Endodermal cell (in vitro differentiated cells): ENCODE results near the gene LGI4. TPM values are rescaled to one million over a fixed set of nuclear protein-coding genes. Genes with fewer than 3 reads are reported as not detected.
"Not testable (repeated sequence)": the region's sequence is repeated elsewhere in the genome, so short reads cannot be mapped to it uniquely, and the experiment has no call there.

Source experiments
- DNase-seq: peaks from one replicate; pipeline ENCODE4 v3.0.0-alpha.2; 2017
- H3K27ac ChIP-seq: 2 replicates; pipeline ENCODE4 v1.5.1; 2013; ENCODE audit warnings: mild to moderate bottlenecking, low read depth, low read length, moderate library complexity
- H3K27me3 ChIP-seq: 2 replicates; pipeline ENCODE4 v1.6.1; 2013; ENCODE audit warnings: mild to moderate bottlenecking, low read length, moderate library complexity; ENCODE audit not compliant: insufficient read depth, control insufficient read depth, poor library complexity, severe bottlenecking
- H3K36me3 ChIP-seq: 2 replicates; pipeline ENCODE4 v1.7.0; 2013; ENCODE audit warnings: mild to moderate bottlenecking, low read length, moderate library complexity; ENCODE audit not compliant: control insufficient read depth, insufficient read depth
- H3K4me1 ChIP-seq: one replicate; pipeline ENCODE4 v1.7.0; 2013; ENCODE audit warnings: low read length; ENCODE audit not compliant: control insufficient read depth, insufficient read depth
- H3K4me3 ChIP-seq: 2 replicates; pipeline ENCODE4 v1.5.1; 2013; ENCODE audit warnings: mild to moderate bottlenecking, low read length, moderate library complexity
- H3K9ac ChIP-seq: 2 replicates; pipeline ENCODE4 v1.6.1; 2013; ENCODE audit warnings: mild to moderate bottlenecking, low read length, moderate library complexity; ENCODE audit not compliant: poor library complexity, severe bottlenecking; ENCODE audit errors: extremely low read depth
- H3K9me3 ChIP-seq: 2 replicates; pipeline ENCODE4 v1.6.1; 2013; ENCODE audit warnings: mild to moderate bottlenecking, low read length, moderate library complexity; ENCODE audit not compliant: control insufficient read depth
- H3K27ac Mint-ChIP-seq: 2 replicates; pipeline ENCODE4 v1.8.0; 2020; ENCODE audit warnings: mixed read lengths
- H3K27me3 Mint-ChIP-seq: 2 replicates; pipeline ENCODE4 v1.8.0; 2021; ENCODE audit warnings: mild to moderate bottlenecking, mixed read lengths; ENCODE audit not compliant: insufficient read depth
- H3K36me3 Mint-ChIP-seq: 2 replicates; pipeline ENCODE4 v1.8.0; 2020; ENCODE audit warnings: low read depth, mixed read lengths
- H3K4me1 Mint-ChIP-seq: 2 replicates; pipeline ENCODE4 v1.8.0; 2020; ENCODE audit warnings: mixed read lengths
- H3K4me3 Mint-ChIP-seq: 2 replicates; pipeline ENCODE4 v1.8.0; 2020; ENCODE audit warnings: mild to moderate bottlenecking, moderate library complexity, mixed read lengths
- H3K9me3 Mint-ChIP-seq: 2 replicates; pipeline ENCODE4 v1.8.0; 2020; ENCODE audit warnings: mild to moderate bottlenecking, mixed read lengths
- WGBS, 2 experiments: methylation state at CpG; one replicate each; pipeline versions ENCODE4 v1.1.5 to v1.1.7; 2013; ENCODE audit warnings: missing lambda C conversion rate in 2 of 2, mixed read lengths in 1 of 2; ENCODE audit not compliant: insufficient coverage in 1 of 2, insufficient read length in 1 of 2; 5-methylcytosine and 5-hydroxymethylcytosine counted together
- total RNA-seq, 2 donors: library from RNA; stranded (reverse); fragmentation: NEBNext Ultra II Directional in 1 of 2; extraction: Animal tissue kit (Norgen Biotek cat#: 25700) in 1 of 2; gene quantifications; 2 replicates in 1 of 2; 3 replicates in 1 of 2; pipeline ENCODE4 v1.2.1, GENCODE V29; 2021
- TF ChIP-seq, protein P1 (sequence below): fragments of 200-600 bp; sonication (generic); conservative IDR thresholded peaks from 2 replicates; pipeline ENCODE4 v1.5.0; 2021; ENCODE audit warnings: antibody characterized with exemption, mild to moderate bottlenecking

The LGI4 gene
- total RNA-seq, 2 donors from 2014 or later = 0.27 to 0.37 TPM

DNA sequence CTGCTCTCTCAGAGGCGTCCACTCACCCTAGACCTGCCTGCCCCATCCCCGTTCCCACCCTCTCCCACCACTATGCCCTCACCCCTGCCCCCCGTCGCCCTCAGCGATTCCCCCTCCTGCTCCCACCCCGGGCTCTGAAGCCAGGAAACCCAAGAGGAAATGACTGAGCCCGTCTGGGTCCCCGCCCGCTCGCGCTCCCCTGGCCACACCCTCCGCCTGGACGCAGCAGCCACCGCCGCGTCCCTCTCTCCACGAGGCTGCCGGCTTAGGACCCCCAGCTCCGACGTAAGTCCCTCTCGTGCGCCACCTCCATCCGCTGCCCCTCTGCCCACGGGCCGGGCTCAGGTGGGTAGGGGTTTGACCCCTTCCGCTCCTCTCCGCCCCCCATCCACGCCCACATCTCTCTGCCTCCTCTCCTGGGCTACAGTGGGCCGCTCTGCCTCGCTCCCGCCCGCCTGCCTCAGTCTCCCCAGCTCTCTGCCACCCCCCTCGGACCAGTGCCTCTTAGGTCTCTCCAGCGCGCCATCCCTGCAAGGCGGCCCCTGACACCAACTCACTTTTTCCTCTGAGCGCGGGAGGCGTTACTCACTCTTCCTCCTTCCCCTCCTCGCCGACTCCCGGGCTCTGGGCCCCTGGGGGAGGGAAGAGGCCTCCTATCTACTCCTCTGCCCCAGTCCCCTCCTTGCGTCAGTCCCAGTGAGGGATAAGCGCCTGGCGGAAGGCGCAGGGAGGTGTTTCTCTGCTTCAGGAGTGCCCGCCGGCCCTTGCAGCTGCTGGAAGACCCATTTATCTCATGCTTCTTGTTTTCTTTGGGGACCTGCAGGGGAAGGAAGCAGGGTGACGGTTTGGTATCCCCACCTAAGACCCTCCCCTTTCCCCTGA is 19.9 kb upstream of the LGI4 start, which contains the start of gene FXYD5:
Gene FXYD5, plus strand, starts transcription at position 211 of the 882 bp plus-strand sequence. CDS start 816 bp downstream, outside the sequence.
- Mint-ChIP-seq H3K4me3 (peak within 1 kb of the TSS; percentile 86), H3K27ac (peak within 1 kb of the TSS; percentile 59), H3K27me3 (peaks cover 36% of the 10 kb centered on the region), H3K4me1 (peaks cover 6% of the 10 kb centered on the region), H3K36me3 (peaks cover 11% of the 10 kb centered on the region), H3K9me3 (no peaks in the 10 kb centered on the region)
- H3K9me3 ChIP-seq = no peaks in the 10 kb centered on the region
- H3K4me3 ChIP-seq = peak within 1 kb of the TSS; percentile 78
- H3K27ac ChIP-seq = no peak within 1 kb of the TSS
- peaks cover 27% of the 10 kb centered on the region for H3K27me3 ChIP-seq
- 0 to 2% methylated on average over 8 to 49 of the region's 49 CpGs for WGBS, 2 experiments
- peak within 1 kb of the TSS; percentile 15 for H3K9ac ChIP-seq
- no peaks in the 10 kb centered on the region for H3K36me3 ChIP-seq
- DNase-seq = peak; percentile 87
- no peaks in the 10 kb centered on the region for H3K4me1 ChIP-seq
- TF ChIP-seq, protein P1, sequence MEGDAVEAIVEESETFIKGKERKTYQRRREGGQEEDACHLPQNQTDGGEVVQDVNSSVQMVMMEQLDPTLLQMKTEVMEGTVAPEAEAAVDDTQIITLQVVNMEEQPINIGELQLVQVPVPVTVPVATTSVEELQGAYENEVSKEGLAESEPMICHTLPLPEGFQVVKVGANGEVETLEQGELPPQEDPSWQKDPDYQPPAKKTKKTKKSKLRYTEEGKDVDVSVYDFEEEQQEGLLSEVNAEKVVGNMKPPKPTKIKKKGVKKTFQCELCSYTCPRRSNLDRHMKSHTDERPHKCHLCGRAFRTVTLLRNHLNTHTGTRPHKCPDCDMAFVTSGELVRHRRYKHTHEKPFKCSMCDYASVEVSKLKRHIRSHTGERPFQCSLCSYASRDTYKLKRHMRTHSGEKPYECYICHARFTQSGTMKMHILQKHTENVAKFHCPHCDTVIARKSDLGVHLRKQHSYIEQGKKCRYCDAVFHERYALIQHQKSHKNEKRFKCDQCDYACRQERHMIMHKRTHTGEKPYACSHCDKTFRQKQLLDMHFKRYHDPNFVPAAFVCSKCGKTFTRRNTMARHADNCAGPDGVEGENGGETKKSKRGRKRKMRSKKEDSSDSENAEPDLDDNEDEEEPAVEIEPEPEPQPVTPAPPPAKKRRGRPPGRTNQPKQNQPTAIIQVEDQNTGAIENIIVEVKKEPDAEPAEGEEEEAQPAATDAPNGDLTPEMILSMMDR = peak; percentile 36

DNA sequence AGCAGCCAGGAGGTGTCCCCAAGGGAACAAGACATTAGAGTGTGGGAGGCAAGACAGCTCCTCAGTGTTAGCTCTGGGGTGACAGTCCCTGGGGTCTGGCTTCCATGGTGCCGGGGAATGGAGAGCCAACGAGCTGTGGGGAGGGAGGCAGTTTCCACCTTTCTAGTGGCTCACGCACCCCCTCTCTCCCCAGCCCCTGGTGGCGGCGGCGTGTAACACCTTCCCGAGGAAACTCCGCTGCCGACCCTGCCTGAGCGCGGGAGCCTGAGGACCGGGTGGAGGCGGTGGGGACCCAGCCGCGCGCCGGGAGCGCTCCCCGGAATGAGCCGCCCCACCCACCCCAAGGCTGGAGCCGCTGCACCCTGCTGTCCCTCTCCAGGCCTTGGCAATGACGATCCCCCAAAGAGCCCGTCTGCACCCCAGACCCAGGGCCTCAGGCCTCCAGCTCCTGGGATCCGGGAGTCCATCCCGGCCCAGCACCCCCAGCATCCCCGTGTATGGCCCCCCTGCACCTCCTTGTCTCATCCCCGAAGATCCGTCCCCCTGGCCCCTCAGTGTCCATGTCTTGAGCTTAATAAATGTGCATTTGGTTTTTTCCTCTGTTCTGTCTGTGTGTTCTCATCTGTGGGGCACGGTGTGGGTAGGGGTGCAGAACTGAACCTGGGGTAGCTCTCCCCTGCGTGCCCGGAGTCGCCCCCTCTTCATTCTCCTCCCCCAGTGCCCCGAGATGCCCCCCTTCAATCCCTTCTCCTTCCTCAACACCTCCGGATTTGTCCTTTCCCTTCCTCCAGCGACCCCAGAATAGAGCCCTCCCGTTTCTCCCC is 19.1 kb upstream of the LGI4 start:
- Mint-ChIP-seq H3K27me3 (peaks cover 36% of the 10 kb centered on the region), H3K9me3 (no peaks in the 10 kb centered on the region), H3K4me1 (peaks cover 6% of the 10 kb centered on the region), H3K36me3 (peaks cover 5% of the 10 kb centered on the region), H3K27ac (no peak overlapping the region), H3K4me3 (peak overlapping the region; percentile 86)
- H3K27me3 ChIP-seq = peaks cover 27% of the 10 kb centered on the region
- H3K9me3 ChIP-seq = no peaks in the 10 kb centered on the region
- no peak overlapping the region for H3K27ac ChIP-seq
- H3K36me3 ChIP-seq = no peaks in the 10 kb centered on the region
- H3K9ac ChIP-seq = no peak overlapping the region
- peak; percentile 88 for DNase-seq
- peak overlapping the region; percentile 78 for H3K4me3 ChIP-seq
- TF ChIP-seq, protein P1 = peak; percentile 83
- 7 to 40% methylated on average over 1 to 35 of the region's 36 CpGs for WGBS, 2 experiments
- no peaks in the 10 kb centered on the region for H3K4me1 ChIP-seq

DNA sequence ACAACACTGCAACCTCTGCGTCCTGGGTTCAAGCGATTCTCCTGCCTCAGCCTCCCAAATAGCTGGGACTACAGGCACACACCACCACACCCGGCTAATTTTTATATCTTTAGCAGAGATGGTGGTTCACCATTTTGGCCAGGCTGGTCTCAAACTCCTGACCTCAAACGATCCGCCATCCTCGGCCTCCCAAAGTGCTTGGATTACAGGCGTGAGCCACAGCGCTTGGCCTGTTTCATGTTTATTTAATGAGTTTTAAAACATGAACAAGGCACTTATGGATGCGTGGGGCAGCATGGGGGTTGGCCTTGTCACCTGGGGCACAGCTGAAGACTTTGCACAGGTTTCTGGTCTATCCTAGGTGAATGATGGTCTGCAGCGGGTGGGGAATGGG is 18.3 kb upstream of the LGI4 start:
- not testable (repeated sequence) for H3K9me3 ChIP-seq, DNase-seq, H3K4me1 Mint-ChIP-seq, H3K4me3 Mint-ChIP-seq, H3K4me1 ChIP-seq, H3K9ac ChIP-seq, H3K36me3 Mint-ChIP-seq, H3K4me3 ChIP-seq, H3K36me3 ChIP-seq, H3K27ac ChIP-seq, H3K27ac Mint-ChIP-seq, H3K9me3 Mint-ChIP-seq
- H3K27me3 ChIP-seq = peaks cover 27% of the 10 kb centered on the region
- 87 to 93% methylated on average over 6 to 10 of the region's 10 CpGs for WGBS, 2 experiments
- peaks cover 36% of the 10 kb centered on the region for H3K27me3 Mint-ChIP-seq
